ENCODE data around the gene SNX5.

SNX5 gene

DNA sequence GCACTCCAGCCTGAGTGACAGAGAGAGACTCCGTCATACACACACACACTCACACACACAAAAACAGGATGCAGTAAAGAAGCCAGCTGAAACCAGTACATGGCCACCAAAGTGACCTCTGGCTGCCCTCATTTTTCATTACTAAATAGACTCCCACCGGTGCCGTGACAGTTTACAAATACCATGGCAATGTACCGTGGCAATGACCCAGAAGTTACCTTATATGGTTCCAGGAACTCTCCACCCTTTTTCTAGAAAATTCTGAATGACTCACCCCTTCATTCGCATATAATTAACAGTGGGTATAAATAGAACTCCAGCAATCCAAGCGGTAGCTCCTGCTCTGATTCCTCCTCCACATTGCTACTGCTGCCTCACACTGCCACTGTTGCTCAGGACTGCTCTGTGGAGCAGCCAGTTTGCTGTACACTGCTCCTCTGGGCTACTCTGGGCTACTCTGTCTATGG lies 57.7 kb downstream of the SNX5 start:
- no peak for DNase-seq

DNA sequence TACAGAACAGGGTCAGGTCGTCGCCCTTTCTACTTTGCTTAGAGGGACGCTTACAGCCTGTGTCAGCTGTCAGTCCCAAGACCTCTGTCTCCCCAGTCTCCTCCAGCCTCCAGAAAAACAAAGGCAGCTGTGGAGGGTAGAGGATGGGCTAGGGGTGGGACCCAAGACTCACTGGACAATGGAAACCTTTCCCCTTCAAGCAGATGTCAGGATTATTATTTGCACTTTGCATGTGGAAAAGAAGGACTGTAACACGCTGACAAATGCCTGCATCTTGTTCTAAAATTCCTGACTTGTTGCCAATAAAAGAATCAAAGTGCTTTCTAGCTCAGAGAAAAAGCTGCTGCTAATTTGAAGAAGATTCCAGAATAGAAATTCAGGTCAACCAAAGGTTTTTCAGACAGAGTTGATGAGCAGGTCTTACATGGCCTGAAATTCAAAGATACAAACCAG lies 58.7 kb downstream of the SNX5 start:
- DNase-seq, result no peak

DNA sequence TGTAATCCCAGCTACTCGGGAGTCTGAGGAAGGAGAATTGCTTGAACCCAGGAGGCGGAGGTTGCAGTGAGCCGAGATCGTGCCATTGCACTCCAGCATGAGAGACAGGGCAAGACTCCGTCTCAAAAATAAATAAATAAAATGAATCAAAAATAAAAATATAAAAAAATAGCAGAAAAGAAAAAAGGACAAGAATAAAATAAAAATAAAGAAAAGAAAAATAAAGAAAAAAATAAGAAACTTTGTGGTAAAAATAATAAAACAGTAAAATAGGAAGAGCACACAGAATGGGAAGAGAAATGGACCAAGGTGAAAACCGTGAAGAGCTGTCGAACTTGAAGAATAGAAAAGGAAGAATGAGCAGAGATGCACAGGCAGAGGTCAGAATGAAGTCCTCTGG lies 63.0 kb downstream of the SNX5 start:
- no peak for DNase-seq

- no peak for DNase-seq
These were observed 64.6 kb downstream of the SNX5 start for GRCh38 chr20:17904027-17904426.

DNA sequence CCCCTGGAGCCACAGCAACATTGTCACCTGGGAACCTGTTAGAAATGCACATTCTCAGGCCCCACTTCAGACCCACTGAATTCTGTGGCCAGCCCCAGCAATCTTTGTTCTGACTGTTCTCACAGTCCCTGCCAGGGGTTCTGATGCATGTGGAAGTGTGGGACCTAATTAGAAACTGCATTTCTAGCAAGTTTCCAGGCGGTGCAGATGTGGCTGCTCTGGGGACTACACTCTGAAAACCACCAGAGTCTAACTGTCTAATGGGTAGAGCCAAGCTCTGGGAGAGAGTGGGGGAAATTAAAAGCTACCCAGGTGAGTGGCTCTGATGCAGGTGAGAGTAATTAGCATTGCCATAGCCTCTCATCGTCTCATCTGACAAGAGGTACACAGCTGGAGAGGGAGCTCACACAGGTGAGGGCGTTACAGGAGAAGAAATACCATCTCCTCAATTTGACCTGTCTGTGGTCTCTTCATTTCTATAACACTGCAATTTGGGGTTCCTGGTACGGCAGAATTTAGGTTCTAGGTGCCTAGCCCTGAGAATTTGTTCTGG lies 66.0 kb downstream of the SNX5 start:
- no peak for DNase-seq

- no peak for DNase-seq
These were observed 66.6 kb downstream of the SNX5 start for GRCh38 chr20:17901971-17902370.

GRCh38 chr20:17898548-17898994 lies 70.0 kb downstream of the SNX5 start:
- no peak for DNase-seq

- no peak for DNase-seq
These were observed 70.9 kb downstream of the SNX5 start for GRCh38 chr20:17897566-17898307.

- no peak for DNase-seq
These were observed 71.7 kb downstream of the SNX5 start for GRCh38 chr20:17896771-17897369.

- DNase-seq, result no peak
These were observed 72.3 kb downstream of the SNX5 start for GRCh38 chr20:17896193-17896723.

DNA sequence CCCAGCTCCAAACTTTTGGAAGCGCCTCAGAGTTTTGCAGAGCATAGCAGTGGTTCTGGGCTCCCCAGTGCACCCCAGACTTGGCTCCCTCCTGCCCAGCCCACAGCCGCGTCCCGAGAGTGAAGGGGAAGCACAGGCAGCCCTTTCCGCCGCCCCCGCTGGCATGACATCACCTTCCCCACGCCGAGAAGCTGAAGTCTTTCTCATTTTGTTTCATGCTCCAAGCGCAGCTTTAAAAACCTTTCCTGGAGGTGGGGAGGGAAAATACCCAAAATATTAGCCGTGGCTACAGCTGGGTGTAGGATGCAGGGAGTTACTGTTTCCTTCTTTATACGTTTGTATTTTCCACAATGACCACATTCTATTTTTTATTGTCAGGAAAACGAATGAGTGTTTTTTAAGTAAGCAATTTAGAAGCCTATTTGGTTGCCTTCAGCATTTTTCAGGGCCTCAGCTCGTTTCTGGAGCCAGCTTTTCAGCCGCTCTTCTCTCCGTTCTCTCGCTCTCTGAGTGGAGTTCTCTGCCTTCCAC lies 72.9 kb downstream of the SNX5 start:
- no peak for DNase-seq

GRCh38 chr20:17893445-17893844 lies 75.1 kb downstream of the SNX5 start:
- no peak for DNase-seq

- no peak for DNase-seq
These were observed 76.2 kb downstream of the SNX5 start for GRCh38 chr20:17892189-17892938.

All from GF-D8 (cell line).